ENCODE results near the gene NOP9.

Gene NOP9

DNA sequence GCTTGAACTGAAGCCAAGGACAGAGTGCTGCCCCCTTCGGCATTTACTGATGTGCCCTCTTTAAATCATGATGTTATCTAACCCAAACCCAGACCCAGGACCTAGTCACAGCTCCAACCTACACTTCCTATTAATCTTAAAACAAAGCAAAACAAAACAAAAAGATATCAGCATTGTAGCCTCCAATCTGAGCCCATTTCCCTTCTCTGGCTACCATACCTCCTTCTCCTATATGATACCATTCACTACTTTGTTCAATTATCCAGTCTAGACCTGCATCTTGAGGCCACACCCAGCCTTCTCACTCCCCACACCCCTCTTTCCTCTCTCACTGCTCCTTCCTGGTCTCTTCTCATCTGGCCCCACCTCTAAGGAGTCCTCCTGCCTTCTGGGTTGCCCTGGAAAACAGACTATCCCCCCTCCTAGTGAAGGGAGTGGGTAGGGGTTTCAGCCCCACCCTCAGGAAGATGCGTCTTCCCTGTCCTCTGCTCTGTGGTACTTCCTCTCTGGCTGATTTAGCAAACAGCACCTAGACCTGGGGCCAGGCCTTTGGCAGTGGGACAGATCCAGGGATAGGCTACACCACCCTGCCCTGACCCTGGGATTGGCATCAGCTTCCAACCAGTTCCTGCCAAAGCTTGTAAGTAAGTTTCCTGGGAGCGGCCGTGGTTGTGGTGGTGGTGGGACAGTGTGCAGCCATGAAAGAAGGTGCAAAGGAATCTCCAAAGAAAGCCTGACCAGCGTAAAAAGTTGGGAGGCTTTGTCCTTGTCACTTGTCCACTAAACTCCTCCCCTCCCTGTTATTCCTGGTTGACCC, 14.9 kb downstream of the NOP9 start:
- TF ChIP-seq EGR1 (IDR thresholded peaks at IDR 0.05) (no peak), CEBPB (IDR thresholded peaks at IDR 0.05) (no peak), USF1 (IDR thresholded peaks at IDR 0.05) (no peak), NFIC (IDR thresholded peaks at IDR 0.05) (no peak), TCF12 (IDR thresholded peaks at IDR 0.05; ENCODE audit: low read depth) (no peak), CREB1 (IDR thresholded peaks at IDR 0.05; ENCODE audit: low read depth) (no peak), EP300 (IDR thresholded peaks at IDR 0.05; ENCODE audit: borderline replicate concordance) (no peak), TAF1 (IDR thresholded peaks at IDR 0.05; ENCODE audit: low read depth) (no peak), TEAD4 (IDR thresholded peaks at IDR 0.05) (no peak), ZBTB7A (IDR thresholded peaks at IDR 0.05; ENCODE audit: low read depth) (no peak), FOXM1 (IDR thresholded peaks at IDR 0.05; ENCODE audit: borderline replicate concordance, low read depth) (no peak), RAD21 (IDR thresholded peaks at IDR 0.05; ENCODE audit: low read depth) (no peak), YY1 (IDR thresholded peaks at IDR 0.05; ENCODE audit: low read depth) (no peak)
- TF ChIP-seq, protein P1, sequence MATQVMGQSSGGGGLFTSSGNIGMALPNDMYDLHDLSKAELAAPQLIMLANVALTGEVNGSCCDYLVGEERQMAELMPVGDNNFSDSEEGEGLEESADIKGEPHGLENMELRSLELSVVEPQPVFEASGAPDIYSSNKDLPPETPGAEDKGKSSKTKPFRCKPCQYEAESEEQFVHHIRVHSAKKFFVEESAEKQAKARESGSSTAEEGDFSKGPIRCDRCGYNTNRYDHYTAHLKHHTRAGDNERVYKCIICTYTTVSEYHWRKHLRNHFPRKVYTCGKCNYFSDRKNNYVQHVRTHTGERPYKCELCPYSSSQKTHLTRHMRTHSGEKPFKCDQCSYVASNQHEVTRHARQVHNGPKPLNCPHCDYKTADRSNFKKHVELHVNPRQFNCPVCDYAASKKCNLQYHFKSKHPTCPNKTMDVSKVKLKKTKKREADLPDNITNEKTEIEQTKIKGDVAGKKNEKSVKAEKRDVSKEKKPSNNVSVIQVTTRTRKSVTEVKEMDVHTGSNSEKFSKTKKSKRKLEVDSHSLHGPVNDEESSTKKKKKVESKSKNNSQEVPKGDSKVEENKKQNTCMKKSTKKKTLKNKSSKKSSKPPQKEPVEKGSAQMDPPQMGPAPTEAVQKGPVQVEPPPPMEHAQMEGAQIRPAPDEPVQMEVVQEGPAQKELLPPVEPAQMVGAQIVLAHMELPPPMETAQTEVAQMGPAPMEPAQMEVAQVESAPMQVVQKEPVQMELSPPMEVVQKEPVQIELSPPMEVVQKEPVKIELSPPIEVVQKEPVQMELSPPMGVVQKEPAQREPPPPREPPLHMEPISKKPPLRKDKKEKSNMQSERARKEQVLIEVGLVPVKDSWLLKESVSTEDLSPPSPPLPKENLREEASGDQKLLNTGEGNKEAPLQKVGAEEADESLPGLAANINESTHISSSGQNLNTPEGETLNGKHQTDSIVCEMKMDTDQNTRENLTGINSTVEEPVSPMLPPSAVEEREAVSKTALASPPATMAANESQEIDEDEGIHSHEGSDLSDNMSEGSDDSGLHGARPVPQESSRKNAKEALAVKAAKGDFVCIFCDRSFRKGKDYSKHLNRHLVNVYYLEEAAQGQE (IDR thresholded peaks at IDR 0.05; ENCODE audit: low read depth) = no peak
- TF ChIP-seq, protein P2, sequence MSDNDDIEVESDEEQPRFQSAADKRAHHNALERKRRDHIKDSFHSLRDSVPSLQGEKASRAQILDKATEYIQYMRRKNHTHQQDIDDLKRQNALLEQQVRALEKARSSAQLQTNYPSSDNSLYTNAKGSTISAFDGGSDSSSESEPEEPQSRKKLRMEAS (IDR thresholded peaks at IDR 0.05) = no peak

GRCh38 chr14:24315243-24315806, 15.7 kb downstream of the NOP9 start:
- TF ChIP-seq, protein P2 (IDR thresholded peaks at IDR 0.05) = no peak
- TF ChIP-seq RAD21 (IDR thresholded peaks at IDR 0.05; ENCODE audit: low read depth) (no peak), CEBPB (IDR thresholded peaks at IDR 0.05) (no peak), TCF12 (IDR thresholded peaks at IDR 0.05; ENCODE audit: low read depth) (no peak), NFIC (IDR thresholded peaks at IDR 0.05) (no peak), USF1 (IDR thresholded peaks at IDR 0.05) (no peak), ZBTB7A (IDR thresholded peaks at IDR 0.05; ENCODE audit: low read depth) (no peak), YY1 (IDR thresholded peaks at IDR 0.05; ENCODE audit: low read depth) (no peak), EP300 (IDR thresholded peaks at IDR 0.05; ENCODE audit: borderline replicate concordance) (no peak)
- TF ChIP-seq, protein P1 (IDR thresholded peaks at IDR 0.05; ENCODE audit: low read depth) = no peak

DNA sequence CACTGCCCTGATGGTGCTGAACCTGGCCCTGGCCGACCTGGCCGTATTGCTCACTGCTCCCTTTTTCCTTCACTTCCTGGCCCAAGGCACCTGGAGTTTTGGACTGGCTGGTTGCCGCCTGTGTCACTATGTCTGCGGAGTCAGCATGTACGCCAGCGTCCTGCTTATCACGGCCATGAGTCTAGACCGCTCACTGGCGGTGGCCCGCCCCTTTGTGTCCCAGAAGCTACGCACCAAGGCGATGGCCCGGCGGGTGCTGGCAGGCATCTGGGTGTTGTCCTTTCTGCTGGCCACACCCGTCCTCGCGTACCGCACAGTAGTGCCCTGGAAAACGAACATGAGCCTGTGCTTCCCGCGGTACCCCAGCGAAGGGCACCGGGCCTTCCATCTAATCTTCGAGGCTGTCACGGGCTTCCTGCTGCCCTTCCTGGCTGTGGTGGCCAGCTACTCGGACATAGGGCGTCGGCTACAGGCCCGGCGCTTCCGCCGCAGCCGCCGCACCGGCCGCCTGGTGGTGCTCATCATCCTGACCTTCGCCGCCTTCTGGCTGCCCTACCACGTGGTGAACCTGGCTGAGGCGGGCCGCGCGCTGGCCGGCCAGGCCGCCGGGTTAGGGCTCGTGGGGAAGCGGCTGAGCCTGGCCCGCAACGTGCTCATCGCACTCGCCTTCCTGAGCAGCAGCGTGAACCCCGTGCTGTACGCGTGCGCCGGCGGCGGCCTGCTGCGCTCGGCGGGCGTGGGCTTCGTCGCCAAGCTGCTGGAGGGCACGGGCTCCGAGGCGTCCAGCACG, 16.4 kb downstream of the NOP9 start:
- TF ChIP-seq CREB1 (IDR thresholded peaks at IDR 0.05; ENCODE audit: low read depth) = no peak
- no peak for TF ChIP-seq TAF1 (IDR thresholded peaks at IDR 0.05; ENCODE audit: low read depth)
- no peak for TF ChIP-seq EGR1 (IDR thresholded peaks at IDR 0.05)

DNA sequence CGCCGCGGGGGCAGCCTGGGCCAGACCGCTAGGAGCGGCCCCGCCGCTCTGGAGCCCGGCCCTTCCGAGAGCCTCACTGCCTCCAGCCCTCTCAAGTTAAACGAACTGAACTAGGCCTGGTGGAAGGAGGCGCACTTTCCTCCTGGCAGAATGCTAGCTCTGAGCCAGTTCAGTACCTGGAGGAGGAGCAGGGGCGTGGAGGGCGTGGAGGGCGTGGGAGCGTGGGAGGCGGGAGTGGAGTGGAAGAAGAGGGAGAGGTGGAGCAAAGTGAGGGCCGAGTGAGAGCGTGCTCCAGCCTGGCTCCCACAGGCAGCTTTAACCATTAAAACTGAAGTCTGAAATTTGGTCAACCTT, 16.9 kb downstream of the NOP9 start:
- TF ChIP-seq ZBTB7A (IDR thresholded peaks at IDR 0.05; ENCODE audit: low read depth) (no peak), USF1 (IDR thresholded peaks at IDR 0.05) (no peak), CEBPB (IDR thresholded peaks at IDR 0.05) (no peak), TEAD4 (IDR thresholded peaks at IDR 0.05) (no peak), CREB1 (IDR thresholded peaks at IDR 0.05; ENCODE audit: low read depth) (no peak), YY1 (IDR thresholded peaks at IDR 0.05; ENCODE audit: low read depth) (no peak), TCF12 (IDR thresholded peaks at IDR 0.05; ENCODE audit: low read depth) (no peak), EGR1 (IDR thresholded peaks at IDR 0.05) (no peak), FOXM1 (IDR thresholded peaks at IDR 0.05; ENCODE audit: borderline replicate concordance, low read depth) (no peak), TAF1 (IDR thresholded peaks at IDR 0.05; ENCODE audit: low read depth) (no peak), RAD21 (IDR thresholded peaks at IDR 0.05; ENCODE audit: low read depth) (no peak), EP300 (IDR thresholded peaks at IDR 0.05; ENCODE audit: borderline replicate concordance) (no peak), NFIC (IDR thresholded peaks at IDR 0.05) (no peak)
- TF ChIP-seq, protein P1 (IDR thresholded peaks at IDR 0.05; ENCODE audit: low read depth) = no peak
- TF ChIP-seq, protein P2 (IDR thresholded peaks at IDR 0.05) = no peak
